Liver (tissue), 3 donors: Measurements from ENCODE around the gene NRG2.

Source experiments
- CTCF ChIP-seq: fragments of 150-350 bp; IDR thresholded peaks from 2 replicates; pipeline ENCODE4 v1.5.1; 2017; ENCODE audit warnings: improper control_type of control experiment, low read depth, low read length; ENCODE audit not compliant: missing input control
- EGR1 ChIP-seq, 2 donors: IDR thresholded peaks; 2 replicates each; pipeline ENCODE4 v1.6.1; 2016 to 2018; ENCODE audit warnings: antibody characterized with exemption in 2 of 2, low read depth in 2 of 2
- GABPA ChIP-seq, 2 donors: IDR thresholded peaks in 1 of 2; conservative IDR thresholded peaks in 1 of 2; 2 replicates each; pipeline ENCODE4 v1.6.1; 2016; ENCODE audit warnings: antibody characterized with exemption in 2 of 2, mild to moderate bottlenecking in 1 of 2, moderate library complexity in 1 of 2
- HNF4A ChIP-seq, 2 donors: conservative IDR thresholded peaks; 2 replicates each; pipeline ENCODE4 v1.6.1; 2016; ENCODE audit warnings: antibody characterized with exemption in 2 of 2, mild to moderate bottlenecking in 2 of 2
- HNF4G ChIP-seq: IDR thresholded peaks from 2 replicates; pipeline ENCODE4 v1.6.1; 2016; ENCODE audit warnings: antibody characterized with exemption
- JUND ChIP-seq, 2 donors: IDR thresholded peaks; 2 replicates each; pipeline ENCODE4 v1.6.1; 2016; ENCODE audit warnings: antibody characterized with exemption in 2 of 2
- RAD21 ChIP-seq, 2 donors: IDR thresholded peaks; 2 replicates each; pipeline ENCODE4 v1.6.1; 2016; ENCODE audit warnings: antibody characterized with exemption in 2 of 2, mild to moderate bottlenecking in 2 of 2
- SP1 ChIP-seq: IDR thresholded peaks from 2 replicates; pipeline ENCODE4 v1.6.1; 2018; ENCODE audit warnings: antibody characterized with exemption, mild to moderate bottlenecking
- TAF1 ChIP-seq: conservative IDR thresholded peaks from 2 replicates; pipeline ENCODE4 v1.6.1; 2016; ENCODE audit warnings: antibody characterized with exemption, mild to moderate bottlenecking
- donor health status: healthy.
- donor health status: healthy.

- TF ChIP-seq EGR1 (IDR thresholded peaks at IDR 0.05; ENCODE audit: low read depth in 2 of 2) (no peak), CTCF (no peak), TAF1 (no peak), GABPA (IDR thresholded peaks at IDR 0.05 in 1 of 2, conservative IDR thresholded peaks at IDR 0.05 in 1 of 2) (no peak), JUND (IDR thresholded peaks at IDR 0.05) (no peak), HNF4G (no peak), SP1 (no peak), RAD21 (IDR thresholded peaks at IDR 0.05) (no peak), HNF4A (conservative IDR thresholded peaks at IDR 0.05) (no peak)
Observed at GRCh38 chr5:139889410-139889809, 153.7 kb downstream of the NRG2 start.
